ENCODE data around the gene BPI. TPM values are rescaled to one million over a fixed set of nuclear protein-coding genes. Genes with fewer than 3 reads are reported as not detected.
"Not testable (repeated sequence)": the region's sequence is repeated elsewhere in the genome, so short reads cannot be mapped to it uniquely, and the experiment has no call there.

The BPI gene
- total RNA-seq, 1 donor from 2014 or later: not detected

DNA sequence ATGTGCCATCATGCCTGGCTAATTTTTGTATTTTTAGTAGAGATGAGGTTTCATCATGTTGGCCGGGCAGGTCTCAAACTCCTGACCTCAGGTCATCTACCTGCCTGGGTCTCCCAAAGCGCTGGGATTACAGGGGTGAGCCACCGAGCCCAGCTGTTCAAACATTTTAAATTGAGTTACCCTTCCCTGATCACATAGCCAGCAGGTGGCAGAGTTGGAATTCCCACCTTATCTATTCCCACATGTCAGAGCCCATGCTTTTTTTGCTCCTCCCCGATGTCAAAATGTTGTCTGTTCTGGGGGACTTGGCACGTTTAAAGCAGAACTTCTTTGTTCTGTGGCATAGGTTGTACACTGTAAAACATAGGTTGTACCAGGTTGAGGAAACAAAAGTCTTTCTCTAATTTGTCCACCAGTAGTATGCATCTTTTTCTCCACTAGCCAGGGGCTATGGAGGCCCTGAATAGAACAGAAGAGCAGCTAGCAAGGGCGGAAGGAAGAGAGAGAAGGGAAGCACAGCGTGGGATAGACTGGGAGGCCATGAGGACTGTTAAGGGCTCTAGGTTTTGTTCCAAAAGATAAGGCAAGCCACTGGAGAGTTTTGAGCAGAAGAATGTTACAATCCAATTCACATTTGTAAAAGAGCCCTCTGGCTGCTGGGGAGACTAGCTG lies 35.0 kb downstream of the BPI start:
- peak; percentile 57 for DNase-seq (ENCODE audit: low spot score)

DNA sequence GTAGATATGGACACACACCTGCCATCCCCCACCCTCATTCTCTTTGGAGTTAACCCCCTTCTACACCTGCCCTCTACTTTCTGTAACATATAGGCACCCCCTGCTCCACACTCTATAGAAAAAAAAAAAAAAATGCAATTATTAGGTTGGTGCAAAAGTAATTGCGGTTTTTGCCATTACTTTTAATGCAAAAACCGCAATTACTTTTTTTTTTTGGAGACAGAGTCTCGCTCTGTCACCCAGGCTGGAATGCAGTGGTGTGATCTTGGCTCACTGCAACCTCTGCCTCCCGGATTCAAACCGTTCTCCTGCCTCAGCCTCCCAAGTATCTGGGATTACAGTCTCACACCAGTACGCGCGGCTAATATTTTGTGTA lies 35.6 kb downstream of the BPI start:
- not testable (repeated sequence) for DNase-seq (ENCODE audit: low spot score); H3K79me2 ChIP-seq (ENCODE audit: low read depth); H3K27ac ChIP-seq; H3K9me3 Mint-ChIP-seq; H3K27me3 ChIP-seq; H3K36me3 Mint-ChIP-seq; H3K9me3 ChIP-seq (ENCODE audit: low read depth); H3K4me3 ChIP-seq; H3K27me3 Mint-ChIP-seq (ENCODE audit: insufficient read depth, low read depth); H3K36me3 ChIP-seq; H2AFZ ChIP-seq (replicated peaks); H3K4me2 ChIP-seq; H4K20me1 ChIP-seq (ENCODE audit: low read depth); H3K9ac ChIP-seq; H3K4me3 Mint-ChIP-seq; H3K27ac Mint-ChIP-seq
- peaks cover 40% of the 10 kb centered on the region for H3F3A ChIP-seq (ENCODE audit: low read depth)
- peaks cover 31% of the 10 kb centered on the region for H3K4me1 ChIP-seq
- peaks cover 24% of the 10 kb centered on the region for H3K4me1 Mint-ChIP-seq

More for the DNA sequence above, 35.0 kb downstream of the BPI start:
- Mint-ChIP-seq H3K9me3 (peaks cover 6% of the 10 kb centered on the region), H3K4me3 (no peak overlapping the region), H3K4me1 (peaks cover 24% of the 10 kb centered on the region), H3K36me3 (no peaks in the 10 kb centered on the region), H3K27me3 (ENCODE audit: insufficient read depth, low read depth) (peaks cover 7% of the 10 kb centered on the region), H3K27ac (no peak overlapping the region)
- no peak overlapping the region for H3K4me2 ChIP-seq
- H2AFZ ChIP-seq (replicated peaks): peak overlapping the region; percentile 82
- H3K4me3 ChIP-seq: no peak overlapping the region
- no peak overlapping the region for H3K9ac ChIP-seq
- no peaks in the 10 kb centered on the region for H3K79me2 ChIP-seq (ENCODE audit: low read depth)
- H3K9me3 ChIP-seq (ENCODE audit: low read depth): no peaks in the 10 kb centered on the region
- no peaks in the 10 kb centered on the region for H4K20me1 ChIP-seq (ENCODE audit: low read depth)
- no peaks in the 10 kb centered on the region for H3K27me3 ChIP-seq
- no peak overlapping the region for H3K27ac ChIP-seq
- H3K36me3 ChIP-seq: no peaks in the 10 kb centered on the region
- peaks cover 31% of the 10 kb centered on the region for H3K4me1 ChIP-seq
- TF ChIP-seq, protein P1, sequence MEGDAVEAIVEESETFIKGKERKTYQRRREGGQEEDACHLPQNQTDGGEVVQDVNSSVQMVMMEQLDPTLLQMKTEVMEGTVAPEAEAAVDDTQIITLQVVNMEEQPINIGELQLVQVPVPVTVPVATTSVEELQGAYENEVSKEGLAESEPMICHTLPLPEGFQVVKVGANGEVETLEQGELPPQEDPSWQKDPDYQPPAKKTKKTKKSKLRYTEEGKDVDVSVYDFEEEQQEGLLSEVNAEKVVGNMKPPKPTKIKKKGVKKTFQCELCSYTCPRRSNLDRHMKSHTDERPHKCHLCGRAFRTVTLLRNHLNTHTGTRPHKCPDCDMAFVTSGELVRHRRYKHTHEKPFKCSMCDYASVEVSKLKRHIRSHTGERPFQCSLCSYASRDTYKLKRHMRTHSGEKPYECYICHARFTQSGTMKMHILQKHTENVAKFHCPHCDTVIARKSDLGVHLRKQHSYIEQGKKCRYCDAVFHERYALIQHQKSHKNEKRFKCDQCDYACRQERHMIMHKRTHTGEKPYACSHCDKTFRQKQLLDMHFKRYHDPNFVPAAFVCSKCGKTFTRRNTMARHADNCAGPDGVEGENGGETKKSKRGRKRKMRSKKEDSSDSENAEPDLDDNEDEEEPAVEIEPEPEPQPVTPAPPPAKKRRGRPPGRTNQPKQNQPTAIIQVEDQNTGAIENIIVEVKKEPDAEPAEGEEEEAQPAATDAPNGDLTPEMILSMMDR (IDR thresholded peaks at IDR 0.05): peak; percentile 52
- TF ChIP-seq EZH2 (IDR thresholded peaks at IDR 0.05): no peak
- H3F3A ChIP-seq (ENCODE audit: low read depth): peaks cover 40% of the 10 kb centered on the region

DNA sequence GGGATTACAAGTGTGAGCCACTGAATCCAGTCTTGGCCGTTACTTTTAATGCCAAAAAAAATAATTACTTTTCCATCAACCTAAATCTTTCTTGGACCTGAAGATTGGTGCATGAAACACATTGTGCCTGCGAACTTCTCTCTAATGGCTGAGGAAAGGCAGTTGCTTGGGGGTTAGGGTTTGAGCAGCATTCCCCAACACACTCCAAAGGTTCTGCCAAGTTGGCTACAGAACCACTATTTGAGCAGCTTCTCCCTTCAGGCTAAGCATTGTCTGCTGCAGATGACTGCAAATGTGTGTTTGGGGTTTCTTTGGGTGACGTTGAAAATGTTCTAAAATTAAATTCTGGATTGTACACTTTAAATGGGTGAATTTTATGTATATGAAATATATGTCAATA lies 36.0 kb downstream of the BPI start:
- Mint-ChIP-seq H3K4me1 (peaks cover 24% of the 10 kb centered on the region), H3K27ac (no peak overlapping the region), H3K36me3 (no peaks in the 10 kb centered on the region), H3K9me3 (peaks cover 6% of the 10 kb centered on the region), H3K4me3 (no peak overlapping the region), H3K27me3 (ENCODE audit: insufficient read depth, low read depth) (peaks cover 7% of the 10 kb centered on the region)
- Histone ChIP-seq H2AFZ (replicated peaks) (no peak overlapping the region), H3K4me2 (no peak overlapping the region), H3K27me3 (no peaks in the 10 kb centered on the region), H3K9ac (no peak overlapping the region), H3K9me3 (ENCODE audit: low read depth) (no peaks in the 10 kb centered on the region), H3K36me3 (no peaks in the 10 kb centered on the region), H3F3A (ENCODE audit: low read depth) (peaks cover 40% of the 10 kb centered on the region), H3K4me1 (peaks cover 31% of the 10 kb centered on the region), H4K20me1 (ENCODE audit: low read depth) (no peaks in the 10 kb centered on the region), H3K4me3 (no peak overlapping the region), H3K27ac (no peak overlapping the region), H3K79me2 (ENCODE audit: low read depth) (no peaks in the 10 kb centered on the region)
- TF ChIP-seq EZH2phosphoT487 (IDR thresholded peaks at IDR 0.05) (no peak), EZH2 (IDR thresholded peaks at IDR 0.05) (no peak)
- TF ChIP-seq, protein P1 (IDR thresholded peaks at IDR 0.05): no peak
- no peak for DNase-seq (ENCODE audit: low spot score)

DNA sequence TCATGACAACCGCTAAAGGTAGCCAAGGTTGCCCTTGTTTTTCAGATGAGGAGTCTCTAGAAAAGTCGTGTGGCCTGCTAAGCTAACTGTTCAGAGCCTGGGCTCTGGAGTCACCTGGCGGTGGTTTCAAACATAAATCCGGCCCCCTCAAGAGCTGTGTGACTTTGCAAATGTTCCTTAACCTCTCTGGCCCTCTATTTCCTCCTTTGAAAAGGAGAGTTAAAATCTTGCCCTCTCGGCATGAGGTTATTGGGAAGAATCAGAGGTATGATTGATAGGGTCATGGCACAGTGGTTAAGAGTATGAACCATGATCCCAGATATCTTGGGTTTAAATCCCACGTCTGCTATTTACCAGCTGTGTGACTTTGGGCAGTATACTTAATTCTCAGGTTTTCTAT lies 36.7 kb downstream of the BPI start:
- Histone ChIP-seq H3K4me1 (peaks cover 31% of the 10 kb centered on the region), H3K4me3 (no peak overlapping the region), H4K20me1 (ENCODE audit: low read depth) (no peaks in the 10 kb centered on the region), H3K27me3 (no peaks in the 10 kb centered on the region), H3K36me3 (no peaks in the 10 kb centered on the region), H3K27ac (no peak overlapping the region), H3K9ac (no peak overlapping the region), H3K79me2 (ENCODE audit: low read depth) (no peaks in the 10 kb centered on the region), H3K9me3 (ENCODE audit: low read depth) (no peaks in the 10 kb centered on the region), H3K4me2 (no peak overlapping the region), H3F3A (ENCODE audit: low read depth) (peaks cover 40% of the 10 kb centered on the region), H2AFZ (replicated peaks) (no peak overlapping the region)
- H3K4me3 Mint-ChIP-seq: no peak overlapping the region
- no peak for DNase-seq (ENCODE audit: low spot score)
- H3K9me3 Mint-ChIP-seq: peaks cover 6% of the 10 kb centered on the region
- H3K4me1 Mint-ChIP-seq: peaks cover 24% of the 10 kb centered on the region
- H3K36me3 Mint-ChIP-seq: no peaks in the 10 kb centered on the region
- H3K27me3 Mint-ChIP-seq (ENCODE audit: insufficient read depth, low read depth): peaks cover 7% of the 10 kb centered on the region
- H3K27ac Mint-ChIP-seq: no peak overlapping the region
- TF ChIP-seq, protein P1 (IDR thresholded peaks at IDR 0.05): no peak
- TF ChIP-seq EZH2phosphoT487 (IDR thresholded peaks at IDR 0.05): no peak
- TF ChIP-seq EZH2 (IDR thresholded peaks at IDR 0.05): no peak
